Measurements from ENCODE around the gene PLN.

The PLN gene

DNA sequence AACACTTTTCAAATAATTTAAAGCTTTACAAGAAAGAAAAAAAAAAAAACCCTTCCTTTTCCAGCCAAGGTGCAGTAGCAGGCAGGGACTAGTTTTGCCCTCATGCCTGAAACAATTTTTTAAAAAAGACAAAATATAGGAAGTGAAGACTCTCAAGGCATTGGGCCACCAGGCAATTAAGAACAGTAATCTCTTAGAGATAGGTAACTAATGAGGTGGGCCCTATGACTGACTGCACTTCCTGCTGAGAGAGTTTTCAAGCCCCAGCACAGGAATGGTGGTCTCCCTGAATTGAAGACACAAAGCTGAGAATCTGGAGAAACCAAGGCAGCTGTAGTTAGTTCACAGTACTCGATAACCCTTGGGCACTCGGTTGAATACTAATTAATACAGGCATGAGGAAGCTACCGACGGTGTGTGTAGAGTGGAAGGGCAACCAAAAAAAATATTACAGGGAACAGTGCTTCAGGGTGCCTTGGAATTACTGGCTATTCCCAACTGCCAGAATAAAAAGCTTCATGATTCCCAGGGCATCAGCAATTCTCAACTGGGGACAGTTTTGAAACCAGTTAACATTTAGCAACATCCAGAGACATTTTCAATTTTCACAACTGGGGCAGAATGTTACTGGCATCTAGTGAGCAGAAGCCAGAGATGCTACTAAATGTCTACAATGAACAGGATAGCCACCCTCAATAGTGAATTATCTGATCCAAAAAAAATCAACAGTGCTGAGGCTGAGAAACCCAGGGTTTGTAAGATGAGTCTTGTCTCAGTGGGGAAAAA lies 36.0 kb upstream of the PLN start:
- no peaks in the 10 kb centered on the region for H4K20me1 ChIP-seq (ENCODE audit: insufficient read depth, low read length)
- ATAC-seq (ENCODE audit: insufficient read depth, low read depth) (no peak), DNase-seq (no peak)
- peaks cover 9% of the 10 kb centered on the region for H3K79me2 ChIP-seq (ENCODE audit: insufficient read depth, low read length)
- TF ChIP-seq EZH2 (IDR thresholded peaks at IDR 0.05; ENCODE audit: borderline replicate concordance, low read depth, low read length, severe bottlenecking): no peak
- TF ChIP-seq, protein P1, sequence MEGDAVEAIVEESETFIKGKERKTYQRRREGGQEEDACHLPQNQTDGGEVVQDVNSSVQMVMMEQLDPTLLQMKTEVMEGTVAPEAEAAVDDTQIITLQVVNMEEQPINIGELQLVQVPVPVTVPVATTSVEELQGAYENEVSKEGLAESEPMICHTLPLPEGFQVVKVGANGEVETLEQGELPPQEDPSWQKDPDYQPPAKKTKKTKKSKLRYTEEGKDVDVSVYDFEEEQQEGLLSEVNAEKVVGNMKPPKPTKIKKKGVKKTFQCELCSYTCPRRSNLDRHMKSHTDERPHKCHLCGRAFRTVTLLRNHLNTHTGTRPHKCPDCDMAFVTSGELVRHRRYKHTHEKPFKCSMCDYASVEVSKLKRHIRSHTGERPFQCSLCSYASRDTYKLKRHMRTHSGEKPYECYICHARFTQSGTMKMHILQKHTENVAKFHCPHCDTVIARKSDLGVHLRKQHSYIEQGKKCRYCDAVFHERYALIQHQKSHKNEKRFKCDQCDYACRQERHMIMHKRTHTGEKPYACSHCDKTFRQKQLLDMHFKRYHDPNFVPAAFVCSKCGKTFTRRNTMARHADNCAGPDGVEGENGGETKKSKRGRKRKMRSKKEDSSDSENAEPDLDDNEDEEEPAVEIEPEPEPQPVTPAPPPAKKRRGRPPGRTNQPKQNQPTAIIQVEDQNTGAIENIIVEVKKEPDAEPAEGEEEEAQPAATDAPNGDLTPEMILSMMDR (IDR thresholded peaks at IDR 0.05; ENCODE audit: borderline replicate concordance, extremely low read depth, low read length, poor library complexity, severe bottlenecking): no peak
- H3K27ac ChIP-seq (ENCODE audit: low read length): no peak overlapping the region
- no peak overlapping the region for H3K4me2 ChIP-seq (ENCODE audit: insufficient read depth, low read length)
- H3K4me3 ChIP-seq (ENCODE audit: low read depth in 1 of 2, low read length in 2 of 2): no peak overlapping the region
- H3K9ac ChIP-seq (ENCODE audit: low read depth, low read length): no peak overlapping the region
- no peak overlapping the region for H2AFZ ChIP-seq (ENCODE audit: low read depth, low read length)
- H3K27me3 ChIP-seq (ENCODE audit: insufficient read depth, low read length, poor library complexity): no peaks in the 10 kb centered on the region
- H3K9me3 ChIP-seq (ENCODE audit: insufficient read depth, low read length, severe bottlenecking): no peaks in the 10 kb centered on the region
- H3K36me3 ChIP-seq (ENCODE audit: insufficient read depth, low read length): peaks cover 10% of the 10 kb centered on the region; the same call in 1 of the 2 replicates
- H3K4me1 ChIP-seq (ENCODE audit: insufficient read depth, low read length): no peaks in the 10 kb centered on the region

DNA sequence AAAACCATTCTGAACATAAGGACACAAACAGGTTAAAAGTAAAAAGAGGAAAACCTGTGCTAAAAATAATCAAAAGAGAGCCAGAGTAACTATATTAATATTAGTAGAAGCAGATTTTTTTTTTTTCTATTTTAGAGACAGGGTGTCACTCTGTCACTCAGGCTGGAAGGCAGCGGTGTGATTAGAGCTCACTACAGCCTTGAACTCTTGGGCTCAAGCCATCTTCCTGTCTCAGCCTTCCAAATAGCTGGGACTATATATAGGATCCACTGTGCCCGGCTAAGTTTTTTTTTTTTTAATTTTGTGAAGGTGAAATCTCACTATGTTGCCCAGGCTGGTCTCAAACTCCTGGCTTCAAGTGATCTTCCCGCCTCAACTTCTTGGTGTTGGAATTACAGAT lies 33.4 kb upstream of the PLN start:
- peaks cover 9% of the 10 kb centered on the region for H3K79me2 ChIP-seq (ENCODE audit: insufficient read depth, low read length)
- no peak overlapping the region for H3K9ac ChIP-seq (ENCODE audit: low read depth, low read length)
- no peak overlapping the region for H3K4me2 ChIP-seq (ENCODE audit: insufficient read depth, low read length)
- no peaks in the 10 kb centered on the region for H3K4me1 ChIP-seq (ENCODE audit: insufficient read depth, low read length)
- H2AFZ ChIP-seq (ENCODE audit: low read depth, low read length): no peak overlapping the region
- H3K27me3 ChIP-seq (ENCODE audit: insufficient read depth, low read length, poor library complexity): no peaks in the 10 kb centered on the region
- H4K20me1 ChIP-seq (ENCODE audit: insufficient read depth, low read length): no peaks in the 10 kb centered on the region
- peaks cover 18% of the 10 kb centered on the region for H3K36me3 ChIP-seq (ENCODE audit: insufficient read depth, low read length)
- no peak overlapping the region for H3K4me3 ChIP-seq (ENCODE audit: low read depth in 1 of 2, low read length in 2 of 2)
- ATAC-seq (ENCODE audit: insufficient read depth, low read depth): no peak
- no peaks in the 10 kb centered on the region for H3K9me3 ChIP-seq (ENCODE audit: insufficient read depth, low read length, severe bottlenecking)
- no peak overlapping the region for H3K27ac ChIP-seq (ENCODE audit: low read length)
- DNase-seq: no peak
- TF ChIP-seq, protein P1 (IDR thresholded peaks at IDR 0.05; ENCODE audit: borderline replicate concordance, extremely low read depth, low read length, poor library complexity, severe bottlenecking): no peak
- no peak for TF ChIP-seq EZH2 (IDR thresholded peaks at IDR 0.05; ENCODE audit: borderline replicate concordance, low read depth, low read length, severe bottlenecking)

DNA sequence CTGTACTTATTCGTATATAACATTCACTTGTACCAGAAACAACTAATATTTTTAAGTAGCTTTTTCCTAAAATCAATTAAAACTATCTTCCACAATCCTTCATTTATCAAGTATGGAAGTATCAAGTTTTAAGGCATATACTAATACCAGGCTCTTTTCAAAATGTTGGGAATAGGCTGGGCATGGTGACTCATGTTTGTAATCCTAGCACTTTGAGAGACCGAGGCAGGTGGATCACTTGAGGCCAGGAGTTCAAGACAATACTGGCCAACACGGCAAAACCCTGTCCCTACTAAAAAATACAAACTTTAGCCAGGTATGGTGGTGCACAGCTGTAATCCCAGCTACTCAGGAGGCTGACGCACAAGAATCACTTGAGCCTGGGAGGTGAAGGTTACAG lies 25.7 kb upstream of the PLN start:
- TF ChIP-seq, protein P1 (IDR thresholded peaks at IDR 0.05; ENCODE audit: borderline replicate concordance, extremely low read depth, low read length, poor library complexity, severe bottlenecking): no peak
- TF ChIP-seq EZH2 (IDR thresholded peaks at IDR 0.05; ENCODE audit: borderline replicate concordance, low read depth, low read length, severe bottlenecking): no peak
- Histone ChIP-seq H3K27me3 (ENCODE audit: insufficient read depth, low read length, poor library complexity) (no peaks in the 10 kb centered on the region), H3K9me3 (ENCODE audit: insufficient read depth, low read length, severe bottlenecking) (no peaks in the 10 kb centered on the region), H3K4me1 (ENCODE audit: insufficient read depth, low read length) (no peaks in the 10 kb centered on the region), H3K9ac (ENCODE audit: low read depth, low read length) (no peak overlapping the region), H3K79me2 (ENCODE audit: insufficient read depth, low read length) (peaks cover 35% of the 10 kb centered on the region), H4K20me1 (ENCODE audit: insufficient read depth, low read length) (0 out of 2 replicates have a peak, but pooled peaks cover 4% of the 10 kb centered on the region), H3K36me3 (ENCODE audit: insufficient read depth, low read length) (peaks cover 33% of the 10 kb centered on the region), H2AFZ (ENCODE audit: low read depth, low read length) (no peak overlapping the region), H3K4me2 (ENCODE audit: insufficient read depth, low read length) (no peak overlapping the region), H3K4me3 (ENCODE audit: low read depth in 1 of 2, low read length in 2 of 2) (no peak overlapping the region), H3K27ac (ENCODE audit: low read length) (no peak overlapping the region)
- DNase-seq (no peak), ATAC-seq (ENCODE audit: insufficient read depth, low read depth) (no peak)

Data from DND-41 (cell line).